Measurements from ENCODE around the gene PYGM. TPM values are rescaled to one million over a fixed set of nuclear protein-coding genes. Genes with fewer than 3 reads are reported as not detected.

Gene PYGM
- total and polyA plus RNA-seq, 12 donors = 1.4 to 10.1 (median 3.8) TPM

GRCh38 chr11:64789331-64790204, 29.8 kb upstream of the PYGM start:
- peaks cover 0 to 12% of the 10 kb centered on the region in 2 donors for H3K36me3 ChIP-seq (replicated peaks in 1 of 2)
- WGBS, 4 donors = 86 to 93% (median 92%) methylated on average over 7 to 15 of the region's 15 CpGs

DNA sequence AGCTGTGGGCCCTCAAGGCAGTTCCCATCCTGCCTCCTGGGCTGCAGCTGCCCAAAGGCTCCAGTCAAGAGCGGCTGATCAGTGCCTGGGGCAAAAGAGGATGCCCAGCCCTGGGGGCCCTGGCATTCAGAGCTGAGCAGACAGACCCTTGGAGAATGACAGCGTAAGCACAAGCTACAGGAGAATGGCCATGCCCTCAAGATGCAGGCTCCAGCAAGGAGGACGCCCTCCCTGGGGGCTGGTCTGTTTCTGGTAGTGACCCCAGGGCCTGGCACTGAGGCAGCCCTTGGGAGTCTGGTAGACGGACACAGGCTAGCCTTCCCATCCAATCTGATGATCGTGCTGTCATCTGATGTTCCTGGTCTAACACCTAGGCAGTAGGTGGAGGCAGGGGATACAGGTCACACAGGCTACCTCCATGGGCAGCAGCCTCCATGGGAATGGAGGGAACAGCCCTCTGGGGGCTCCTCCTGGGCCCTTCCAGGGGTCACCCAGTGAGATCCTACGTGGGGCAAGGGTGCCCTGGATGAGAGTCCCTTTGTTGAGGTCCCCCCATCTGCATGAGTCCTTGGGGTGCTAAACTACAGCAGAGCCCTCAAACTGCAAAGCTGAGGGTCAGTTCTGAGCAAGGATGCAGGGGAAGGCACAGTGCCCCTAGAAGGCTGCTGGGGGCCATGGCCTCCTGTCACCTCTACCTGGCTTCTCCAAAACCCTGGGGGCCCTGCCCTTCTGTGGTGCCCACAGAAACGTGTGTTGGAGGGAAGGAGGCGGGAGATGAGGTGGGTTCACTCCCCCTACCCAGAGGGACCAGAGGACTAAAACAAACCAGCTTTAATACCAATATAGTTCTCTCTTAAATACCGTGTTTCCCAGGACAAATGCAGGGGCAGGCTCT, 28.8 kb upstream of the PYGM start:
- no peaks in the 10 kb centered on the region for H3K4me1 ChIP-seq (replicated peaks in 1 of 2)
- H3K27ac ChIP-seq = no peak overlapping the region
- intact Hi-C loops (cut with DNase I) = loop anchor here in 1 of 2 donors (10.0 kb wide), 1 partner anchor 46 kb away; no protein-coding TSS in a partner anchor
- H3K4me3 ChIP-seq = no peak overlapping the region
- peak in 1 of 7 donors; percentile 16 for DNase-seq
- TF ChIP-seq, protein P1, sequence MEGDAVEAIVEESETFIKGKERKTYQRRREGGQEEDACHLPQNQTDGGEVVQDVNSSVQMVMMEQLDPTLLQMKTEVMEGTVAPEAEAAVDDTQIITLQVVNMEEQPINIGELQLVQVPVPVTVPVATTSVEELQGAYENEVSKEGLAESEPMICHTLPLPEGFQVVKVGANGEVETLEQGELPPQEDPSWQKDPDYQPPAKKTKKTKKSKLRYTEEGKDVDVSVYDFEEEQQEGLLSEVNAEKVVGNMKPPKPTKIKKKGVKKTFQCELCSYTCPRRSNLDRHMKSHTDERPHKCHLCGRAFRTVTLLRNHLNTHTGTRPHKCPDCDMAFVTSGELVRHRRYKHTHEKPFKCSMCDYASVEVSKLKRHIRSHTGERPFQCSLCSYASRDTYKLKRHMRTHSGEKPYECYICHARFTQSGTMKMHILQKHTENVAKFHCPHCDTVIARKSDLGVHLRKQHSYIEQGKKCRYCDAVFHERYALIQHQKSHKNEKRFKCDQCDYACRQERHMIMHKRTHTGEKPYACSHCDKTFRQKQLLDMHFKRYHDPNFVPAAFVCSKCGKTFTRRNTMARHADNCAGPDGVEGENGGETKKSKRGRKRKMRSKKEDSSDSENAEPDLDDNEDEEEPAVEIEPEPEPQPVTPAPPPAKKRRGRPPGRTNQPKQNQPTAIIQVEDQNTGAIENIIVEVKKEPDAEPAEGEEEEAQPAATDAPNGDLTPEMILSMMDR (IDR thresholded peaks at IDR 0.05) = no peak
- no peak for TF ChIP-seq POLR2A (IDR thresholded peaks at IDR 0.05)
- H3K36me3 ChIP-seq (replicated peaks in 1 of 2) = peaks cover 0 to 12% of the 10 kb centered on the region in 2 donors
- 87 to 91% (median 90%) methylated on average over 7 to 9 of the region's 9 CpGs for WGBS, 4 donors
- H3K9me3 ChIP-seq (replicated peaks in 1 of 3) = no peaks in the 10 kb centered on the region
- H3K27me3 ChIP-seq = no peaks in the 10 kb centered on the region

More at GRCh38 chr11:64789331-64790204, 29.8 kb upstream of the PYGM start:
- Histone ChIP-seq H3K4me1 (replicated peaks in 1 of 2) (peaks cover 0 to 6% of the 10 kb centered on the region in 2 donors), H3K4me3 (no peak overlapping the region), H3K27me3 (no peaks in the 10 kb centered on the region), H3K27ac (no peak overlapping the region), H3K9me3 (replicated peaks in 1 of 3) (no peaks in the 10 kb centered on the region)
- peak in 1 of 7 donors; percentile 13 for DNase-seq
- intact Hi-C loops (cut with DNase I) = loop anchor here in 1 of 2 donors (10.0 kb wide), 1 partner anchor 45 kb away; no protein-coding TSS in a partner anchor
- no peak for TF ChIP-seq POLR2A (IDR thresholded peaks at IDR 0.05)
- TF ChIP-seq, protein P1 (IDR thresholded peaks at IDR 0.05) = no peak

DNA sequence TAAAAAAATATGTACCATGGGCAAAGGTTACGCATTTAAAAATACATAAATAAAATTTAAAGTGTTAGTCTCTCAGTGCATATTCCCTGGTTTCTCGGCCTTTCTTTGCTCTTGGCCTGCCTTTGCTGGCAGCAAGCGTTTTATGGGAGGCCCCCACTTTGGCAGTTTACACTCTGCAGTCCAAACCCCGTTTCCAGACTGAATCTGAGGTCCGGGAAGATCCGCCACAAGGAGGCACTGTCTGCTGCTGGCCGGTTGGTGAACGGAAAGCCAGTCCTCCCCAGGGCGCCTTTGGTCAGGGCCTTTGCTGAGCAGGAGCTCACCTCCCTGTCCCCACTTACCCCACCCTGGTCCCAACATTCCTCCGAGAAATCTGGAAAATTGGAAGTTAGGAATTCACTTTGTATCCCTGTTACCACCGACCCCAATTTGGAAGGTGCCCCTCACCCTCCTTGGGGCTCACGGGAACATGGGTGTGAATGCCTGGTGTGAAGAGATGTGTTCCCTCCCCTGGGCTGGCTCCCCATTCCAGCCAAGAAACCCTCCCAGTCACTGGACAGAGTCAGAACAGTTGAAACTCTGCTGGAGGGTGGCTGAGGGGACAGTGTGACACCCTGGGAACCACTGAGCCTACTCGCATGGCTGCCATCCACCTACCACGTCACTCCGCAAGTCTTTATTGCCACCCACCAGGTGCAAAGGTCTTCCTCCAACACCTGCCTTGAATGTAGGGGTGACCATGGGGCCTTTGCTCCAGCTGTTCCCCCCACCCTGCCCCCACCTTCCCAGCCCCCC, 27.9 kb upstream of the PYGM start:
- intact Hi-C loops (cut with DNase I) = loop anchor here in 1 of 2 donors (10.0 kb wide), 1 partner anchor 47 kb away; no protein-coding TSS in a partner anchor
- DNase-seq = peak in 6 of 7 donors; percentile 64 to 83 (median 79)
- TF ChIP-seq, protein P1 (IDR thresholded peaks at IDR 0.05) = peak; percentile 51 to 72 (median 64)
- no peak for TF ChIP-seq POLR2A (IDR thresholded peaks at IDR 0.05)
- Histone ChIP-seq H3K4me1 (replicated peaks in 1 of 2) (no peaks in the 10 kb centered on the region), H3K4me3 (no peak overlapping the region), H3K9me3 (replicated peaks in 1 of 3) (no peaks in the 10 kb centered on the region), H3K36me3 (replicated peaks in 1 of 2) (peaks cover 0 to 12% of the 10 kb centered on the region in 2 donors), H3K27ac (no peak overlapping the region), H3K27me3 (no peaks in the 10 kb centered on the region)
- 35 to 49% (median 42%) methylated on average over 11 to 15 of the region's 15 CpGs for WGBS, 4 donors
